CD4-positive, alpha-beta memory T cell (primary cell): ENCODE measurements around the gene CARD9. TPM values are rescaled to one million over a fixed set of nuclear protein-coding genes. Genes with fewer than 3 reads are reported as not detected.
"Not testable (repeated sequence)": the region's sequence is repeated elsewhere in the genome, so short reads cannot be mapped to it uniquely, and the experiment has no call there.

Experiments
- CTCF ChIA-PET: fragments of 350-600 bp; sonication (Branson Sonifier 250); formaldehyde crosslinking; loops from one replicate; lab custom pipeline; 2021; ENCODE audit warnings: inconsistent platforms; ENCODE audit not compliant: partially characterized antibody; lab: Charles Lee
- POLR2A ChIA-PET: fragments of 350-600 bp; sonication (Branson Sonifier 250); formaldehyde crosslinking; loops from one replicate; lab custom pipeline; 2021; ENCODE audit not compliant: partially characterized antibody; lab: Charles Lee
- DNase-seq, 5 donors: peaks; one replicate each; pipeline versions ENCODE4 v3.0.0 to v3.0.0-alpha.2; 2020 to 2022; ENCODE audit warnings: mixed read lengths in 1 of 5
- H3K27ac ChIP-seq: one replicate; pipeline ENCODE4 v1.7.0; 2013; ENCODE audit warnings: low read depth, low read length
- H3K27me3 ChIP-seq: 2 replicates; pipeline ENCODE4 v1.7.0; 2013; ENCODE audit warnings: mild to moderate bottlenecking, low read length, moderate library complexity; ENCODE audit not compliant: insufficient read depth
- H3K36me3 ChIP-seq: 2 replicates; pipeline ENCODE4 v1.7.0; 2013; ENCODE audit warnings: mild to moderate bottlenecking, low read length, moderate library complexity; ENCODE audit not compliant: insufficient read depth
- H3K4me1 ChIP-seq: 2 replicates; pipeline ENCODE4 v1.7.0; 2013; ENCODE audit warnings: mild to moderate bottlenecking, low read length, moderate library complexity; ENCODE audit not compliant: insufficient read depth
- H3K4me3 ChIP-seq, 2 donors: one replicate each; pipeline ENCODE4 v1.7.0; 2013; ENCODE audit warnings: low read length in 2 of 2, mild to moderate bottlenecking in 1 of 2
- H3K9me3 ChIP-seq, 2 donors: one replicate each; pipeline ENCODE4 v1.7.0; 2013; ENCODE audit warnings: low read length in 2 of 2, control low read depth in 1 of 2; ENCODE audit not compliant: control insufficient read depth in 1 of 2
- H3K27ac Mint-ChIP-seq, 7 donors: one replicate each; pipeline ENCODE4 v1.8.0; 2020 to 2021; ENCODE audit warnings: mixed read lengths in 7 of 7, mild to moderate bottlenecking in 6 of 7, inconsistent platforms in 3 of 7, moderate library complexity in 3 of 7
- H3K27me3 Mint-ChIP-seq, 2 donors: one replicate each; pipeline ENCODE4 v1.8.0; 2020 to 2021; ENCODE audit warnings: mixed read lengths in 2 of 2
- H3K36me3 Mint-ChIP-seq, 2 donors: one replicate each; pipeline ENCODE4 v1.8.0; 2020 to 2021; ENCODE audit warnings: mixed read lengths in 2 of 2, inconsistent platforms in 1 of 2, mild to moderate bottlenecking in 1 of 2
- H3K4me1 Mint-ChIP-seq, 4 donors: one replicate each; pipeline ENCODE4 v1.8.0; 2020 to 2021; ENCODE audit warnings: mixed read lengths in 4 of 4, mild to moderate bottlenecking in 1 of 4
- H3K4me3 Mint-ChIP-seq, 8 donors: one replicate each; pipeline ENCODE4 v1.8.0; 2020 to 2021; ENCODE audit warnings: mixed read lengths in 8 of 8, mild to moderate bottlenecking in 7 of 8, moderate library complexity in 6 of 8, inconsistent platforms in 3 of 8
- H3K9me3 Mint-ChIP-seq, 8 donors: one replicate each; pipeline ENCODE4 v1.8.0; 2020 to 2021; ENCODE audit warnings: mixed read lengths in 8 of 8, mild to moderate bottlenecking in 5 of 8, inconsistent platforms in 3 of 8, moderate library complexity in 1 of 8
- intact Hi-C: fragments of 100-400 bp; cut with micrococcal nuclease; formaldehyde crosslinking; loops from one replicate; pipeline ENCODE4 v1.15.1; 2023
- polyA plus RNA-seq, 2 donors: library from polyadenylated mRNA; unstranded; fragments of 300-500 nt; fragmentation: Illumina TruSeq; gene quantifications; one replicate each; pipeline ENCODE4 v1.2.3, GENCODE V29; 2021
- total RNA-seq, 2 experiments: library from RNA; stranded (reverse); gene quantifications; one replicate each; pipeline ENCODE4 v1.2.3, GENCODE V29; 2021

CARD9 gene
- total and polyA plus RNA-seq, 4 experiments from 2014 or later = 0.41 to 1.2 (median 0.70) TPM; not detected in 1

DNA sequence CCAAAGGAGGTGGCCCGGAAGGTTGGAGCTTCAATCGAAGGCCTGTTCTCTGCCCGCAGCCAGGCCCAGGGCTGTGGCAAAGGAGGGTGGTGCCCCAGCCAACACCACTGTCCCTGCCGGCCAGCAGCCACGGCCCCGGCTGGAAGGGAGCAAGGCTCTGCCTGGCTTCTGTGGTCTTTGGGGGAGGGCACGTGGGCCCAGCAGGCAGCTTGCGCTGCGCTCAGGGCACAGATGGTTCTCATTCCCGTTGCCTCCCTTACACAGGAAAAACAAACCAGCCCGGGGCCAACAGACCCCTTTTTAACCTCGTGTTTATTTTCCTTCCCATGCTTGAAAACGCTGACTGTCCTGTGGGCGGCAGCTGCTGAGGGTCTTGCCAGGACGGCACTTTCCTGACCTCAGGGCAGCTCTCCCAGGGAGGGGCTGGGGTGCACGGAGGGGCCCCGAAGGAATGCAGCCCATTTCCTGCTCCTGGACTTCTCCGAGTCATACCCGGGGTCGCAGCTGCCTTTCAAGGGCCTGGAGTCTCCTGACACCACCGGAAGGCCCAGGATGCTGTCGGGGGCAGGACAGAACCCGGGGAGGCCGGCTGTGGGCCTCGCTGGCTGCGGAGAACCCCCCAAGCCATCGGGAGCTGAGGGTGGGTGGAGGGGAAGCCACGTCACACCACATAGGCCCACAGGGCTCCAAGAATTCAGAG is 47.3 kb downstream of the CARD9 start:
- Histone ChIP-seq H3K36me3 (no peaks in the 10 kb centered on the region), H3K9me3 (no peaks in the 10 kb centered on the region), H3K27ac (no peak overlapping the region), H3K4me1 (peaks cover 16% of the 10 kb centered on the region), H3K4me3 (no peak overlapping the region), H3K27me3 (no peaks in the 10 kb centered on the region)
- Mint-ChIP-seq H3K27me3 (no peaks in the 10 kb centered on the region), H3K27ac (no peak overlapping the region), H3K36me3 (no peaks in the 10 kb centered on the region), H3K9me3 (no peaks in the 10 kb centered on the region), H3K4me1 (peaks cover 0 to 8% (median 4%) of the 10 kb centered on the region in 4 donors), H3K4me3 (peak overlapping the region in 3 of 8 donors; percentile 36 to 72 (median 68))
- POLR2A ChIA-PET = interaction anchor here (1.8 kb wide), 1 partner anchor 37 kb away, joined by 5 read pairs; the partner anchor contains the start of gene DNLZ
- CTCF ChIA-PET = interaction anchor here (1.6 kb wide), 1 partner anchor 13 kb away, joined by 4 read pairs; no protein-coding TSS in a partner anchor
- intact Hi-C loops = no loop called here
- DNase-seq = peak in 1 of 5 donors; percentile 33

DNA sequence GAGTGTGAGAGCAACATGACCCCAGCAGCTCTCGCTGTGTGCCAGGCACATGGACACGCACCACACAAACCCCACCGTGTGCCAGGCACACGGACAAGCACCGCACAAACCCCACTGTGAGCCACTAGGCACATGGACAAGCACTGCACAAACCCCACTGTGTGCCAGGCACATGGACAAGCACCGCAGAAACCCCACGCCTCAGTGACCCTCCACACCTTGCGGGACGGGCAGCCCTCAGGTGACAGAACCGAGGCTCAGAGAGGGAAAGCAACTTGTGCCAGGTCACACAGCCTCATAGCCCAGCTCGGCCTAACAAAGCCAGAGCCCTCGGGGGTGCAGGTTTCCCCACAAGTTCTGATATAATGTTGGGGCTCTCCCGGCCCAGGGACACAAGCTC is 48.1 kb downstream of the CARD9 start:
- peaks cover 0 to 2% (median 0%) of the 10 kb centered on the region in 8 donors for H3K9me3 Mint-ChIP-seq
- Histone ChIP-seq H3K36me3 (no peaks in the 10 kb centered on the region), H3K4me1 (peaks cover 16% of the 10 kb centered on the region), H3K9me3 (no peaks in the 10 kb centered on the region), H3K27ac (no peak overlapping the region), H3K4me3 (no peak overlapping the region), H3K27me3 (no peaks in the 10 kb centered on the region)
- H3K27ac Mint-ChIP-seq = no peak overlapping the region
- H3K4me1 Mint-ChIP-seq = peaks cover 0 to 8% (median 4%) of the 10 kb centered on the region in 4 donors
- CTCF ChIA-PET = no interaction called here
- H3K36me3 Mint-ChIP-seq = no peaks in the 10 kb centered on the region
- peak overlapping the region in 2 of 8 donors; percentile 17 to 31 for H3K4me3 Mint-ChIP-seq
- POLR2A ChIA-PET = interaction anchor here (1.8 kb wide), 1 partner anchor 38 kb away, joined by 5 read pairs; the partner anchor contains the start of gene DNLZ
- intact Hi-C loops = no loop called here
- H3K27me3 Mint-ChIP-seq = no peaks in the 10 kb centered on the region
- DNase-seq = no peak

DNA sequence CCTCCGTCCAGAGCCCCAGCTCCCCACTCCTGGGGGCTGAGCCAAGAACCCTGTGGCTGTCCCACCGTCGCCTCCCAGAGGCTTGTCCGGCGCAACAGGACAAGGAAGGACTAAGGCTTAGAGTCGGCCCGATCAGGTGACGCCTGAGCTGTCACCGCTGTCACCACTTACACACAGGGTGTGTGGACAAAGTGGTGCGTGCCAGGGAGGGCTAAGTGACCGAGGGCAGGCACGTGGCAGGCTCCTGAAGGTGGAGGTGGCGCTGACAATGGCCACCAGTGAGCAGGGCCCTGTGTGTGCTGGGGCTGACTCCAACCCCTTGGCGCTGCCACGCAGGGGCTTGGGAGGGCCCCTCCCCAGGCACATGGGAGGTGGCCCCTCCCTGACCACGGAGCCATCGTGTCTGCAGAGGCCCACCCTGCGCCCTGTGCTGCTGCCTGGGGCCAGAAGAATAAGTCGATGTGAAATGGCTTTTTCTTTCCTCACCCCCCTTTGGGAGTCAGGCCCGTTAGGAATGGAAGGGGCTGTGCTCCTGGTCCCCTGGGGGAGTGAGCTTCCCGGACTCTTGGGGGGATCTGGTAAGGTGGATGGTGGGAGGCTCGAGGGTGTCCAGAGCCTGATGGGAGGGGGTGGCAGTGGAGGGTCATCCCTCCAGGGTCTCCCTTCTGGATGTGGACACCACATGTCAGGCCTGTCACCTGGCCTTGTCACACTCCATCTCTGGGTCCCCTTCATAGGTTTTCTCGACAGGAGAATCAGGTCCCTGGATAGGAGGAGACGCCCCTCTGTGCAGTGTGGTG is 48.8 kb downstream of the CARD9 start:
- no peaks in the 10 kb centered on the region for H3K36me3 ChIP-seq
- Mint-ChIP-seq H3K9me3 (peaks cover 0 to 2% (median 0%) of the 10 kb centered on the region in 8 donors), H3K4me3 (peak overlapping the region in 1 of 8 donors; percentile 42), H3K4me1 (peaks cover 0 to 8% (median 4%) of the 10 kb centered on the region in 4 donors), H3K27me3 (no peaks in the 10 kb centered on the region), H3K36me3 (no peaks in the 10 kb centered on the region), H3K27ac (no peak overlapping the region)
- intact Hi-C loops = no loop called here
- DNase-seq = peak in 1 of 5 donors; percentile 19
- H3K9me3 ChIP-seq = no peaks in the 10 kb centered on the region
- POLR2A ChIA-PET = no interaction called here
- CTCF ChIA-PET = no interaction called here
- H3K4me1 ChIP-seq = peaks cover 16% of the 10 kb centered on the region
- H3K4me3 ChIP-seq = no peak overlapping the region
- no peak overlapping the region for H3K27ac ChIP-seq
- no peaks in the 10 kb centered on the region for H3K27me3 ChIP-seq

DNA sequence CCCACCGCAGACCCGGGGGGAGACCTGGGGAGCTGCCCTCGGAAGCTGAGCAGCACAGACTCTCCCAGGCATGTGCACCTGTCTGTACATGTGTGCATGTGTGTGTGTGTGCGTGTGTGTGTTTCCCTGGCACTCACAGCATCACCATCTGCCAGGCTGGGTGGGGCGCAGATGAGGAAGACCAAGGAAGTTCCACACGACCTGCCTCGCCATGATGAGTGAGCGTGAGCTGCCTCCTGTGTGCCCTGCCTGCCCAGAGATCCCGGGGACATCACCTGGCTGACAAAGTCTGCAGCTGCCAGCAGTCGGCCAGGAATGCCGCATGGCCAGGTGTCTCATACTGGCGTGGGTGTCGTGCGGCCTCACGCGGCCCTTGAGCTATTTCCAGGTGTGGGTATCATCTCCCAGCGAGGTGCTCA is 50.1 kb downstream of the CARD9 start:
- peaks cover 8% of the 10 kb centered on the region for H3K4me1 ChIP-seq
- POLR2A ChIA-PET = no interaction called here
- CTCF ChIA-PET = no interaction called here
- H3K36me3 ChIP-seq = no peaks in the 10 kb centered on the region
- no peaks in the 10 kb centered on the region for H3K9me3 ChIP-seq
- Mint-ChIP-seq H3K27me3 (no peaks in the 10 kb centered on the region), H3K4me1 (peaks cover 0 to 2% (median under 1%) of the 10 kb centered on the region in 4 donors), H3K4me3 (peak overlapping the region in 1 of 8 donors; percentile 25), H3K27ac (no peak overlapping the region), H3K9me3 (peaks cover 0 to 2% (median 0%) of the 10 kb centered on the region in 8 donors), H3K36me3 (no peaks in the 10 kb centered on the region)
- H3K27me3 ChIP-seq = no peaks in the 10 kb centered on the region
- H3K27ac ChIP-seq = no peak overlapping the region
- no peak overlapping the region for H3K4me3 ChIP-seq
- intact Hi-C loops = no loop called here
- DNase-seq = no peak

DNA sequence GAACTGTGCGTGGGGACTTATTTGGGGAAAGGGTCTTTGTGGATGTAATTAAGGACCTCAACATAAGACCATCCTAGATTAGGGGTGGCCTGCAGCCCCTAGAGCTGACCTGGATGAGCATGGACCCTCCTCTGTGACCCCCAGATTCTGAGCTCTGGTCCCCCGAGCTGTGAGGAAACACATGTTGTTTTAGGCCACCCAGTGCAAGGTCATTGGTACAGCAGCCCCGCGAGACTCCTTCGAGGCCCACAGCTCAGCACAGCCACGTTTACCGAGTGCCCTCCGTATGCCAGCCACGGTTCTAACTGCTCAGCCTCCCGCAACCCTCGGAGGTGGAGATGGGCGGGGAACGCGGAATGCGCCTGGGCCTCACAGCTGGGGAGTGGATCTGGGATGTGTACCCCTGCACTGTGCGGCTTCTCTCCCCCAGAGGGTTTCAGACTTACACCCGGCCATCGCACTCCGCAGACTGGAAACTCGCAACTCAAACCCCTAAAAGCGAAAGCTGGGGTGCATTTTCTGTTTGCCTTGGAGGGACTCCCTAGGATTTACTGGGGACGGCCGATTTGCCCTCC is 50.6 kb downstream of the CARD9 start:
- Mint-ChIP-seq H3K27ac (no peak overlapping the region), H3K4me1 (peaks cover 0 to 2% (median 0%) of the 10 kb centered on the region in 4 donors), H3K9me3 (peaks cover 0 to 2% (median 0%) of the 10 kb centered on the region in 8 donors), H3K4me3 (no peak overlapping the region), H3K36me3 (no peaks in the 10 kb centered on the region), H3K27me3 (no peaks in the 10 kb centered on the region)
- H3K27ac ChIP-seq = no peak overlapping the region
- no peak for DNase-seq
- H3K9me3 ChIP-seq = no peaks in the 10 kb centered on the region
- peaks cover 3% of the 10 kb centered on the region for H3K4me1 ChIP-seq
- intact Hi-C loops = no loop called here
- ChIA-PET POLR2A (no interaction called here), CTCF (no interaction called here)
- no peak overlapping the region for H3K4me3 ChIP-seq
- H3K27me3 ChIP-seq = no peaks in the 10 kb centered on the region
- no peaks in the 10 kb centered on the region for H3K36me3 ChIP-seq

DNA sequence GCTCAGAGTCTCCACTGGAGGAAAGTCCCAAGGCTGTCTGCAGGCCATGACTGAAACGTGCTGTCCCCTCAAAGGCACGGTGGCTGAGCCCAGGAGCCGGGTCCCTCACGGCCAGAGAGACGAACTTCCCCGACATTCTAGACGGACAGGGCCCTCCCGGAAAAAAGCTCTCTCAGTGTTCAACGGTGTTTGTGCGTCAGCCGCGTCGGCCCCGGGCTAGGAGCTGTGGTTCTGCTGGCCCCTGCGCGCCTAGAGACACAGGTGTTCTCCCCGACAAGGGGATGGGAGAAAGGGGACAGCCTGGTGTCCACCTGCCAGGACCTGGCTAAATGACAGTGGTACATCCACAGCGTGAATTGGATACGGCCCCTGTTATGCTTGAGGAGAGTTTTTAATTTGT is 51.9 kb downstream of the CARD9 start:
- CTCF ChIA-PET = no interaction called here
- peak in 1 of 5 donors; percentile 22 for DNase-seq
- Histone ChIP-seq H3K4me3 (no peak overlapping the region), H3K27me3 (no peaks in the 10 kb centered on the region), H3K36me3 (no peaks in the 10 kb centered on the region), H3K27ac (no peak overlapping the region), H3K4me1 (no peaks in the 10 kb centered on the region), H3K9me3 (no peaks in the 10 kb centered on the region)
- Mint-ChIP-seq H3K27ac (no peak overlapping the region), H3K4me3 (no peak overlapping the region), H3K4me1 (peaks cover 0 to 2% (median 0%) of the 10 kb centered on the region in 4 donors), H3K27me3 (no peaks in the 10 kb centered on the region), H3K9me3 (peaks cover 0 to 2% (median 0%) of the 10 kb centered on the region in 8 donors), H3K36me3 (no peaks in the 10 kb centered on the region)
- POLR2A ChIA-PET = no interaction called here
- intact Hi-C loops = no loop called here

GRCh38 chr9:136320972-136321371 is 52.5 kb downstream of the CARD9 start:
- H3K4me3 ChIP-seq, CTCF ChIA-PET, H3K27me3 Mint-ChIP-seq, H3K9me3 Mint-ChIP-seq, H3K27ac Mint-ChIP-seq, POLR2A ChIA-PET, H3K36me3 Mint-ChIP-seq, H3K9me3 ChIP-seq, H3K27ac ChIP-seq, H3K36me3 ChIP-seq, H3K4me1 ChIP-seq, H3K4me3 Mint-ChIP-seq, DNase-seq, H3K4me1 Mint-ChIP-seq, H3K27me3 ChIP-seq, intact Hi-C loops: not testable (repeated sequence)
